Cerebellar nuclear complex (tissue), 1 donor: ENCODE results near the gene ECHDC3.

ENCODE experiments used
- DNase-seq, 2 experiments: peaks; one replicate each; lab custom pipeline; 2025; lab: John Stamatoyannopoulos, UW

The ECHDC3 gene

GRCh38 chr10:11783558-11783865, 41.3 kb downstream of the ECHDC3 start:
- DNase-seq: no peak

DNA sequence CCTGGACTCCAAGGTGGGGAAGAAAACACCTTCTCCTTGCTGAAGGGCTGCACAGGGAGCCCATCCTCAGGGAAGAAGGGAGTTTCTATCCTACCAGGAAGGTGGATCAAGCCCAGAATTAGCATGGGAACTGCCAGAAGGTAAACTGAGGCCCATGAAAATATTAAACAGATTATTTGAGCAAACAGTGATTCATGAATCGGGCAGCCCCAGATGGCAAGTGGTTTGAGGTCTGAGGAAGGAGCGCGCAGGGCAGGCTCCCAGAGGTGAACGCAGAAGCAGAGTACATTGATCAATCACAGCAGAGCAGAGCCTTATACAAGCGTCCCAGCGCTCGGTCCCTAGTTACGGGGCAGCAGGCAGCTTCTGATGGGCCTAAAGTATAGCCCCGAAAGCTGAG, 45.2 kb downstream of the ECHDC3 start:
- DNase-seq: no peak

GRCh38 chr10:11787846-11788245, 45.7 kb downstream of the ECHDC3 start:
- no peak for DNase-seq

DNA sequence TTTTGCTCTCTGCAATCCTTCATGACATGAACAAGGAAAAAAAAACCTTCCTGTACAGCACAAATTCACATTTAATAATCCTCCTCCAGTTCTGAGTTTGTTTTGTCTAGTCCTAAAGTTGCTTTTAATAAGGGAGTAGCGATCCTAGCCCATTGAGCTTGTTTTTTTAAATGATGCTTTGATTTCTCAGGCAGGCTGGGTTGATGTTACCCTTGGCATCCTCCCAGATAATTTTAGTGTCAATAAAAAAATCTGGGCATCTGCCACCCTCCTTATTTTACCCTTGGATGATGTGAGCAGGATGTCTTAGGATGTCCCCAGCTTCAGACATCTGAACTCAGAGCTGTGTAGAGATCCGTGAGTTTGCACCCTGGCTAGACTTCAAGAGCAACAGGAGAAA, 47.1 kb downstream of the ECHDC3 start:
- DNase-seq: no peak

DNA sequence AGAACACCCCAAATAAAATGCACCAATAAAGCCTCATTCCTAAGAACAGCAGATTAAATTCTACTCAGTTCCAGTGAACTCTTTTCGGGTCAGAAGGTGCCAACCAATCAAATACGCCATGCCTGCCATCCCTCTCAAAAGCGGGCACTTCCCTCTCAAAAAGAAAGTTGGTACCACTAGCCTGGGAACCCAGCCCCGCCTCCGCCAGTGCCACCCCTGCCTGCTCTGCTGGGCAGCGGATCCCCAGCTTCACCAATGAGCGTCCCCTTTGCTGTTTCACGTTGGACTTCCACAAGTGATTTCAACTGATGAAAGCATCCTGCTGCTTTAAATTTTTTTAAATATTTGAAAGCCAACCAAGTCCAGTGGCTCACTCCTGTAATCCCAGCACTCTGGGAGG, 47.8 kb downstream of the ECHDC3 start:
- no peak for DNase-seq

GRCh38 chr10:11793762-11794479, 51.7 kb downstream of the ECHDC3 start:
- DNase-seq: no peak

DNA sequence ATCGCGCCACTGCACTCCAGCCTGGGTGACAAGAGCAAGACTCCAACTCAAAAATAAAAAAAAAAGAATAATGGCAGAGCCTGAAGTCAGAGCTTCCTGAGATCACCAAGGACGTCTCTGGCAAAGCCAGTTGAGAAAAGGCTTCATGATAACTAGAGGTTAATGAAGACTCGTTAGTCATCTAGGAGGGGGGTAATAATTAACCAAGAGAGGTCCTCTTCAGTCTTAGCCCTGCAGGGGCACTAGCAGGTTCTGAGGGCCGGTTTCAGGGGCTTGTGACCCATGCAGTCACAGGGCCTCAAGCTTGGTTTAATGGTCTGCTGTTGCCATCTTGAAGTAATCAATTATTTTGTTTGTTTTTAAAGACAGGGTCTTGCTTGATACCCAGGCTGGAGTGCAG, 52.4 kb downstream of the ECHDC3 start:
- no peak for DNase-seq

GRCh38 chr10:11795101-11795920, 53.1 kb downstream of the ECHDC3 start:
- DNase-seq: no peak

DNA sequence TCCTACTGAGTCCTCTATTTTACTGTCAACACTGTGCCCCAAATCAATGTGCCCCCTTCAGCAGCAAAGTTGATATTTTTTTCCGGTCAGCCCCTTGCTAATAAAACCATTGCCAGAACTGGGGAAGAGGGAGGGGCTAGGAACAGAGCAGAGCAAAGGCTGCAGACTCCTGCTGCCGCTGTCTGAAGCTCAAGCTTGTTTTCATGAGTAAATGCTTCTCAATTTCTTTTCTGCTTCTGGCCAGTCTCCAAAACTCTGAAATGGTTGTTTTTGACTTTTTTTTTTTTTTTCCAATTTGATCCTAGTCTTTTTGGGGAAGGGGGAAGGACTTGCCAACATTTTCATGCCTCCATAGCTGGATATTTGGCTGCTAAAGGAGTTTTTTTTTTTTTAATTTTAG, 54.3 kb downstream of the ECHDC3 start:
- no peak for DNase-seq

GRCh38 chr10:11797281-11797680, 55.1 kb downstream of the ECHDC3 start:
- DNase-seq: no peak

- DNase-seq: no peak
Measured at GRCh38 chr10:11797847-11798633, 55.9 kb downstream of the ECHDC3 start.

GRCh38 chr10:11798845-11799735, 56.9 kb downstream of the ECHDC3 start:
- no peak for DNase-seq

DNA sequence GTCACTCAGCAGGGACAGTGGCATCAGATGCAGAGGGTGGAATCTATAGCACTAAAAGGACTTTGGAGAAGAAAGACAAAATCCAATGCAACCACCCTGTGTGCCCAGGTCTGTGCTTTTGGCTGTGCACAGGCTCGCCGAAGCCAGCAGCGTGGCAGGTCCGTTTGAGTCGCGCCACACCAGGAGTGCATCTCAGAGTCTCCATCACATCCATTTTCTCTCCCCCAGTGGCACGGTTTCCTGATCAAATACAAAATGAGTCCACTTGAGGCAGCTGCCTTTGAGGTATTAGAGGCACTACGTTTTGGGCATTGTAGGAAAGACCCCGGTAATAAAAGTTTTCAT, 57.5 kb downstream of the ECHDC3 start:
- DNase-seq: no peak

DNA sequence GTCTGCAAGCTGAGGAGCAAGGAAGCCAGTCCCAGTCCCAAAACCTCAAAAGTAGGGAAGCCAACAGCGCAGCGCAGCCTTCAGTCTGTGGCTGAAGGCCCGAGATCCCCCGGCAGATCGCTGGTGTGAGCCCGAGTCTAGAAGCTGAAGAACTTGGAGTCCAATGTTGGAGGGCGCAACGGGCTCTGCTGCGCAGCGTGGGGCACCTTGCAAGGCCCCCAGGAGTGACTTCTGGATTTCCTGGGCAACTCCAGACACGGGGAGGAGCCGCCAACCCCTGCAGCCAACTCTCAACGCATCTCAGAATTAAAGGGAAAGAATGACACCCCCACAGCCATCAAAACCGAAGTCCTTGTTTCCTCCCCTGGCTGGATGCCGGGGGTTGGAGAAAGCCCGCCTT, 62.2 kb downstream of the ECHDC3 start:
- DNase-seq: no peak

GRCh38 chr10:11805792-11806191, 63.6 kb downstream of the ECHDC3 start:
- DNase-seq: no peak

DNA sequence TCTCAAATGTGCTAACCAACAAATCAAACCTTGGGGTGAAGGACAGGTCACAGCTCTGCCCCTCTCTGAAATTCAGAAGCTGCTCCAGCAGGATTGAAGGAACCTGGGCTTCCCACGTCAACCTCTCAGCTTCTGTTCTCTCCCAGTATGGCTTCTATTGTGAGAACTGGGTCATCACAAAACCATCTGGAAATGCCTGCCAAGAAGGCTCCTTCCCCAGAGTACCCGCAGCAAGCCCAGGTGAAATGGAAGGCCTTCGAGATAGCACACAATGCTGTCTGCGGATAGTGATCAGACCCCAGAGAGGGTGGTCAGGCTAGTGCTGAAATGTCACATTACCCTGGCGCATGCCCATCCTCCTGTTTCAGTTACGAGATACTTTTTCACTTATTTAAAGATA, 64.5 kb downstream of the ECHDC3 start:
- no peak for DNase-seq

DNA sequence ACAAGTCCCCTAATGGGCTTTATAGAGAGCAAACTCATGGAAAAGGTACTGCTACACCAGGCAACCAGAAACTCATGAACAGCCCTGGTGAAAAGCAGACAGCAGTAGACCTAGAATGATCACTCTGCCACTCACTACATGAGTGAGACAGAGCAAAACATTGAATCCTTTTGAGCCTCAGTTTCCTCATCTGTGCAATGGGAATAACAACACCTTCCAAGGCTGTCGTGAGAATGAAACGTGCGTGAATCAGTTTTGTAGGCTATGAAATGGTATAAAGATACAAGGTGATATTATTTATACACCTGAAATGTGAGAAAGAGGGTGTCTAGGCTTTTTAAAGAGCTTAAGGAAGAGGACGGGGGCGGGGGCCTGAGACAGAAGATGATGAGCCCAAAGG, 66.6 kb downstream of the ECHDC3 start:
- no peak for DNase-seq

- DNase-seq: no peak
Measured at GRCh38 chr10:11810313-11810766, 68.2 kb downstream of the ECHDC3 start.

DNA sequence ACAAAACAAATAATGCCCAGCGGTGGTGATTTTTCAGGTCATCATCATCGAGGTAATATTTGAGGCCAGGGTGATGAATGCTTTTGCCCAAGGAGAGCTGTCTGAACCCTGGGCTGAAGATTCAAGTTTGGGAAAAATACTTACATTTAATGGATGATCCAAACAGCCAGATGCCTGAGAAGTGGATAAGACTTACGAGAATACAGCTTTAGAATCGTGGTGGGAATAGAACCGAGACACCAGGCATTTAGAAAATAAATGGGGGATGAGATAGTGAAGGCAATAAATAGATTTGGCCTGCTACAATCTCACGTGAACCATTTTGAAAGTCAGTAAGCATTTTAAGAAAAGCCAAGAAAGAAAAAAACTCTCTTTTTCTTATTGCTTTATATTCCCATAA, 68.8 kb downstream of the ECHDC3 start:
- no peak for DNase-seq

DNA sequence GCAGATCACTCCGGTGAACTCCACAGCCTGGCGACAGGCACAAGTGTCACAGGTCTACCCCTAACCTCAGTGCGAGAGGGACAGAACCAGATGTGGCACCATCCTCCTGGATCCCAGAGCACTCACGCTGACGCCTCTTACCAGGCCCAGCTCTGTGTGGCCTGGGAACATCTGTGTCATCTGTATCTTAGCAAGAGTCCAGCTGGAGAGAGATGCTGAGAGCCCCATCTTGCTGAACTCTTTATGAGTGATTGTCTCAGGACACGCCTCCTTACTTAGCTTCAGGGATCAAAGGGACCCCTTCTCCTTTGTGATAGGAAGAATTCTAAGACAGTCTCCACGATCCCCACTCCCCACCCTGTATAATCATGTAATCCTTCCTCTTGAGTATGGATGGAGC, 71.0 kb downstream of the ECHDC3 start:
- no peak for DNase-seq
